LNCaP clone FGC (cell line): Measurements from ENCODE around the gene MCM5.

Experiments used
- DNase-seq: peaks from one replicate; pipeline ENCODE4 v3.0.0-alpha.2; 2011; ENCODE audit warnings: low read depth
- H3K4me3 ChIP-seq: 2 replicates; pipeline ENCODE4 v1.5.1; 2011; ENCODE audit warnings: mild to moderate bottlenecking, low read depth, low read length, control low read depth
- TF ChIP-seq, protein P1 (sequence below): IDR thresholded peaks from 2 replicates; pipeline ENCODE4 v1.5.1; 2012; ENCODE audit warnings: mild to moderate bottlenecking; ENCODE audit not compliant: control insufficient read depth, insufficient read depth; ENCODE audit errors: extremely low read depth

MCM5 gene

DNA sequence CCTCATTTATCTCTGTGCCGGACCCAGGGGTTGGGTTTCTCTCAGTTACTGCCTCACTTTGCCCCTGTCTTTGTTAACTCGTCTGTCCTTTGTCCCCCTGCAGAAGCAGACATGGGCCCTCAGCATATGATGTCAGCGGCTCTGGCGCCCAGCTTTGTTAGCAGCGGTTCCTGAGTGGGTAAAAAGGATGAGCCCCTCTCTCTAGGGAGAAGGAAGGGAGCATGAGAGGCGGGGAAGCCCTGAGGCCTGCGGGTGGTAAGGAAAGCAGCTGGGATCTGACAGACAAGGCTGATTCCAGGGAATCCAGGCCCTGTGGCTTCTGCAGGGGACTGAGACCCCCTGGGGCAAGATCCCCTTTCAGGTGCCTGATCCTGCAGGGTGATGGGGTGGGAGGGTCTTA lies 51.7 kb downstream of the MCM5 start:
- no peak for DNase-seq
- TF ChIP-seq, protein P1, sequence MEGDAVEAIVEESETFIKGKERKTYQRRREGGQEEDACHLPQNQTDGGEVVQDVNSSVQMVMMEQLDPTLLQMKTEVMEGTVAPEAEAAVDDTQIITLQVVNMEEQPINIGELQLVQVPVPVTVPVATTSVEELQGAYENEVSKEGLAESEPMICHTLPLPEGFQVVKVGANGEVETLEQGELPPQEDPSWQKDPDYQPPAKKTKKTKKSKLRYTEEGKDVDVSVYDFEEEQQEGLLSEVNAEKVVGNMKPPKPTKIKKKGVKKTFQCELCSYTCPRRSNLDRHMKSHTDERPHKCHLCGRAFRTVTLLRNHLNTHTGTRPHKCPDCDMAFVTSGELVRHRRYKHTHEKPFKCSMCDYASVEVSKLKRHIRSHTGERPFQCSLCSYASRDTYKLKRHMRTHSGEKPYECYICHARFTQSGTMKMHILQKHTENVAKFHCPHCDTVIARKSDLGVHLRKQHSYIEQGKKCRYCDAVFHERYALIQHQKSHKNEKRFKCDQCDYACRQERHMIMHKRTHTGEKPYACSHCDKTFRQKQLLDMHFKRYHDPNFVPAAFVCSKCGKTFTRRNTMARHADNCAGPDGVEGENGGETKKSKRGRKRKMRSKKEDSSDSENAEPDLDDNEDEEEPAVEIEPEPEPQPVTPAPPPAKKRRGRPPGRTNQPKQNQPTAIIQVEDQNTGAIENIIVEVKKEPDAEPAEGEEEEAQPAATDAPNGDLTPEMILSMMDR, result no peak
- H3K4me3 ChIP-seq, result no peak overlapping the region

DNA sequence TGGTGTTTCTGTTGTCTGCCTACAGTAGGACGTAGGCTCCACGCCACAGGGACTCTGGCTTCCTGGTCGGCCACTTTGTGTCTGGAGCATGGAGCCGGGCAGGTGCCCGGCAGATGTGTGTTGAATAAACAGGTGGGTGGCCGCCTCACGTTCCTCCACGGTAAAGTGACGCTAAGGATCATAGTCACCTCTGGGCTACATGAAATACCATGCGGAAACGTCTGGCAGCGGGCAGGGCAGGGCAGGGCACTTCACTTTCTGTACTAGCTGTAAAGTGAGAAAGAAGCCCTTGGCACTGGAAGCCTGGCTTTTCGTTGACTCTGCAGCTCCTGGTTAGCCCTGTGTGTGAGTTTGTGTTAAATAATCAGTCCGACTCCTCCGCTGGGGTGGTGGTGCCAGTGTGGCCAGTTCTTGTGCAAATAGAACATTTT lies 52.4 kb downstream of the MCM5 start:
- no peak overlapping the region for H3K4me3 ChIP-seq
- TF ChIP-seq, protein P1, result no peak
- peak; percentile 86 for DNase-seq

GRCh38 chr22:35452810-35453743 lies 53.1 kb downstream of the MCM5 start:
- H3K4me3 ChIP-seq, result peak overlapping the region; percentile 3; the same call in 1 of the 2 replicates
- DNase-seq, result no peak
- TF ChIP-seq, protein P1, result no peak

GRCh38 chr22:35454416-35455054 lies 54.6 kb downstream of the MCM5 start:
- DNase-seq, result no peak
- TF ChIP-seq, protein P1, result no peak
- H3K4me3 ChIP-seq, result no peak overlapping the region

DNA sequence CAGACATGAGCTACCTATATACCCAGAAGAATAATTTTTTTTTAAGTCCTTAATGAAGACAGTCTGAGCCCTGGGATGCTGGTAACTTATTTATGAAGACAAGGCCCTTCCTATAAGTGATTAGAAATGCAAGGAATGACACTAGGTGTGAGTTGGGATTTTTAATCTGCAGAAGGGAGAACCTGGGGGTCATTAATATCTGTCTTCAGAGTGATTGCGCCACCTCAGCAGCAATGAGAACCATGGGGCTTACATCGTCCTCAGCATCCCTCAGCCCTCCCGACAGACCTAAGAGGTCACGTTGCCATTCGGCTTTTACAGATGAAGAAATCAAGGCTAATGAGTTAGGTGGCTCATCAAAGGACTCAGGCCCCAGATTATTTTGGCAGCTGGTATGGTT lies 55.6 kb downstream of the MCM5 start:
- DNase-seq, result no peak
- TF ChIP-seq, protein P1, result no peak
- H3K4me3 ChIP-seq, result no peak overlapping the region

DNA sequence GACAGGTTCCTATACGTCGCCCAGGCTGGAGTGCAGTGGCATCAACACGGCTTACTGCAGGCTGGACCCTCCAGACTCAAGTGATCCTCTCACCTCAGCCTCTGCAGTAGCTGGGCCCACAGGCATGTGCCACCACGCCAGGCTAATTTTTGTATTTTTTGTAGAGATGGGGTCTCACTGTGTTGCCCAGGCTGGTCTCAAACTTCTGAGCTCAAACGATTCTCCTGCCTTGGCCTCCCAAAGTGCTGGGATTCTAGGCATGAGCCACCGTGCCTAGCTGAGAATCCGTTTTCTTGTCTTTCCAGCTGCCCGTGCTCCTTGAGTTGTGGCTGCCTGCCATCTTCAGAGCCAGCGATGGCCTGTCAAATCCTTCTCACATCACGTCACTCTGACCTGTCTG lies 56.8 kb downstream of the MCM5 start:
- DNase-seq, result no peak
- TF ChIP-seq, protein P1, result no peak
- H3K4me3 ChIP-seq, result no peak overlapping the region
